Measurements from ENCODE around the gene ATP6V0A1. TPM values are rescaled to one million over a fixed set of nuclear protein-coding genes. Genes with fewer than 3 reads are reported as not detected.
A peak's percentile ranks its signal among the peaks of the same experiment; 100 is the strongest.

ATP6V0A1 gene
- total and polyA plus RNA-seq, 4 donors, result 31.5 to 94.6 (median 45.2) TPM

DNA sequence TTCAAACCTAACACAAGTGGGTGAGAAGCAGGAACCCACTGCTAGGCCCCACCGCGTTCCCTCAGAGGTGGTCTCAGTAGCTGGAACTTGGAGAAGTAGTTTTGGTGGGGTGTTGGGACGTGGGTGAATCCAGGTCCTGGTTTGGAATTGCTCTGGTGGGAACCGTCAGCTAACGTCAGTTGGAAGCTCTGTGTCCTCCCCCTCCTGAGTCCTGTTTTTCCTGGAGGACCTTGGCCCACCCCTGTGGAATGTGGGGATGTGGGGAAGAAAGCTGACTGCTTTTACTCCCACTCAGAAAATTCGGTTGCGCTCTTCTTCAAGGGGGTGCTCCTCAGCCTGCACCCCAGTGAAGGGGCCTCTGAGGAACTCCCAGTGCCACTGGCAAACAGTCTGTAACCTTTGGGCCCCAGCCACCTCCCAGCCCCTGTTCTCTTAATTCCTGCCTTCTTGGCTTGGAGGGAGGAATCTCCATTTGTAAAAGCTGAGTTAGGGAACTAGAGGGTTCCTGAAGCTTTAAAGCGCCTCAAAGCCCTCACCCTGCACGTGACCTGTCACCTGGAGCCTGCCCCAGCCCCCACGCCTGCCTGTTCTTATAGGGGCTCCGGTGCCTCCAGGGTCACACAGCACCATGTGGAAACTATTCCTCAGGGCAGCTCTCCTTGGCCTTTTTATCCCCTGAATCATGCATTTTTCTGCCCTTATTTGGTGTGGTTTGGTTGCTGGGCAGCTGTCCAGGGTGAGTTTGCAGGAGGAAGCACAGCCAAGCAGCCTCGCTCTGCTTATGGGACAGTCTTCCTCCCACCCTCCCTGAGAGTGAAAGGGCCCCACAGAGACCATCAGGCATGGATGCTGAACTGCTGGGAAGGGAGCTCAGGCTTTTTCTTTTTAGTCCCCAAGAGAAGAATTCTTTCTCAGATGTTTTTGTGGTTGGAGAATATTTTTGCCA is 61.1 kb downstream of the ATP6V0A1 start:
- Histone ChIP-seq H3K9me3 (ENCODE audit: control insufficient read depth in 4 of 4, low read length in 3 of 4) (no peaks in the 10 kb centered on the region), H3K36me3 (ENCODE audit: control insufficient read depth in 4 of 4, insufficient read depth in 3 of 4, low read depth in 1 of 4, low read length in 3 of 4) (peaks cover 0 to 3% (median 2%) of the 10 kb centered on the region in 4 donors), H3K4me1 (ENCODE audit: control insufficient read depth in 4 of 4, insufficient read depth in 4 of 4, low read length in 3 of 4) (peaks cover 4 to 44% (median 25%) of the 10 kb centered on the region in 4 donors), H3K27me3 (ENCODE audit: control insufficient read depth in 4 of 4, insufficient read depth in 4 of 4, low read length in 3 of 4) (no peaks in the 10 kb centered on the region), H3K4me3 (ENCODE audit: low read depth in 1 of 3, low read length in 3 of 3) (no peak overlapping the region), H3K9ac (ENCODE audit: low read depth in 1 of 2, low read length in 2 of 2) (peak overlapping the region; percentile 24 to 58), H3K27ac (ENCODE audit: low read depth in 1 of 2, low read length in 2 of 2) (peak overlapping the region; percentile 79 to 90)
- 60% methylated on average over 12 of the region's 12 CpGs for WGBS
- no peak for DNase-seq (ENCODE audit: low spot score)
- TF ChIP-seq, protein P1, sequence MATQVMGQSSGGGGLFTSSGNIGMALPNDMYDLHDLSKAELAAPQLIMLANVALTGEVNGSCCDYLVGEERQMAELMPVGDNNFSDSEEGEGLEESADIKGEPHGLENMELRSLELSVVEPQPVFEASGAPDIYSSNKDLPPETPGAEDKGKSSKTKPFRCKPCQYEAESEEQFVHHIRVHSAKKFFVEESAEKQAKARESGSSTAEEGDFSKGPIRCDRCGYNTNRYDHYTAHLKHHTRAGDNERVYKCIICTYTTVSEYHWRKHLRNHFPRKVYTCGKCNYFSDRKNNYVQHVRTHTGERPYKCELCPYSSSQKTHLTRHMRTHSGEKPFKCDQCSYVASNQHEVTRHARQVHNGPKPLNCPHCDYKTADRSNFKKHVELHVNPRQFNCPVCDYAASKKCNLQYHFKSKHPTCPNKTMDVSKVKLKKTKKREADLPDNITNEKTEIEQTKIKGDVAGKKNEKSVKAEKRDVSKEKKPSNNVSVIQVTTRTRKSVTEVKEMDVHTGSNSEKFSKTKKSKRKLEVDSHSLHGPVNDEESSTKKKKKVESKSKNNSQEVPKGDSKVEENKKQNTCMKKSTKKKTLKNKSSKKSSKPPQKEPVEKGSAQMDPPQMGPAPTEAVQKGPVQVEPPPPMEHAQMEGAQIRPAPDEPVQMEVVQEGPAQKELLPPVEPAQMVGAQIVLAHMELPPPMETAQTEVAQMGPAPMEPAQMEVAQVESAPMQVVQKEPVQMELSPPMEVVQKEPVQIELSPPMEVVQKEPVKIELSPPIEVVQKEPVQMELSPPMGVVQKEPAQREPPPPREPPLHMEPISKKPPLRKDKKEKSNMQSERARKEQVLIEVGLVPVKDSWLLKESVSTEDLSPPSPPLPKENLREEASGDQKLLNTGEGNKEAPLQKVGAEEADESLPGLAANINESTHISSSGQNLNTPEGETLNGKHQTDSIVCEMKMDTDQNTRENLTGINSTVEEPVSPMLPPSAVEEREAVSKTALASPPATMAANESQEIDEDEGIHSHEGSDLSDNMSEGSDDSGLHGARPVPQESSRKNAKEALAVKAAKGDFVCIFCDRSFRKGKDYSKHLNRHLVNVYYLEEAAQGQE (IDR thresholded peaks at IDR 0.05), result peak; percentile 58
- TF ChIP-seq RAD21 (IDR thresholded peaks at IDR 0.05), result peak; percentile 14 to 26
- peak; percentile 98 for TF ChIP-seq NR2F2 (IDR thresholded peaks at IDR 0.05)
- peak; percentile 17 for TF ChIP-seq FOXA1 (IDR thresholded peaks at IDR 0.05)
- TF ChIP-seq, protein P2, sequence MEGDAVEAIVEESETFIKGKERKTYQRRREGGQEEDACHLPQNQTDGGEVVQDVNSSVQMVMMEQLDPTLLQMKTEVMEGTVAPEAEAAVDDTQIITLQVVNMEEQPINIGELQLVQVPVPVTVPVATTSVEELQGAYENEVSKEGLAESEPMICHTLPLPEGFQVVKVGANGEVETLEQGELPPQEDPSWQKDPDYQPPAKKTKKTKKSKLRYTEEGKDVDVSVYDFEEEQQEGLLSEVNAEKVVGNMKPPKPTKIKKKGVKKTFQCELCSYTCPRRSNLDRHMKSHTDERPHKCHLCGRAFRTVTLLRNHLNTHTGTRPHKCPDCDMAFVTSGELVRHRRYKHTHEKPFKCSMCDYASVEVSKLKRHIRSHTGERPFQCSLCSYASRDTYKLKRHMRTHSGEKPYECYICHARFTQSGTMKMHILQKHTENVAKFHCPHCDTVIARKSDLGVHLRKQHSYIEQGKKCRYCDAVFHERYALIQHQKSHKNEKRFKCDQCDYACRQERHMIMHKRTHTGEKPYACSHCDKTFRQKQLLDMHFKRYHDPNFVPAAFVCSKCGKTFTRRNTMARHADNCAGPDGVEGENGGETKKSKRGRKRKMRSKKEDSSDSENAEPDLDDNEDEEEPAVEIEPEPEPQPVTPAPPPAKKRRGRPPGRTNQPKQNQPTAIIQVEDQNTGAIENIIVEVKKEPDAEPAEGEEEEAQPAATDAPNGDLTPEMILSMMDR (IDR thresholded peaks at IDR 0.05; ENCODE audit: low read depth, low read length, missing input control), result no peak
- TF ChIP-seq, protein P3, sequence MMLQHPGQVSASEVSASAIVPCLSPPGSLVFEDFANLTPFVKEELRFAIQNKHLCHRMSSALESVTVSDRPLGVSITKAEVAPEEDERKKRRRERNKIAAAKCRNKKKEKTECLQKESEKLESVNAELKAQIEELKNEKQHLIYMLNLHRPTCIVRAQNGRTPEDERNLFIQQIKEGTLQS (IDR thresholded peaks at IDR 0.05), result no peak
- peak; percentile 63 to 82 for TF ChIP-seq RXRA (IDR thresholded peaks at IDR 0.05)
- peak; percentile 79 for TF ChIP-seq YY1 (IDR thresholded peaks at IDR 0.05)
- peak in 1 of 2 donors; percentile 59 for TF ChIP-seq EGR1 (IDR thresholded peaks at IDR 0.05; ENCODE audit: low read depth in 2 of 2)
- TF ChIP-seq TAF1 (conservative IDR thresholded peaks at IDR 0.05), result no peak
- TF ChIP-seq, protein P4, sequence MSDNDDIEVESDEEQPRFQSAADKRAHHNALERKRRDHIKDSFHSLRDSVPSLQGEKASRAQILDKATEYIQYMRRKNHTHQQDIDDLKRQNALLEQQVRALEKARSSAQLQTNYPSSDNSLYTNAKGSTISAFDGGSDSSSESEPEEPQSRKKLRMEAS (IDR thresholded peaks at IDR 0.05), result peak; percentile 71
- TF ChIP-seq HNF4G (IDR thresholded peaks at IDR 0.05), result no peak
- peak; percentile 72 to 89 for TF ChIP-seq JUND (IDR thresholded peaks at IDR 0.05)
- TF ChIP-seq SP1 (IDR thresholded peaks at IDR 0.05), result peak; percentile 60
- TF ChIP-seq GABPA (IDR thresholded peaks at IDR 0.05 in 1 of 2, conservative IDR thresholded peaks at IDR 0.05 in 1 of 2), result peak in 1 of 2 donors; percentile 37
- peak; percentile 11 for TF ChIP-seq FOXA2 (IDR thresholded peaks at IDR 0.05)
- peak in 1 of 2 donors; percentile 60 for TF ChIP-seq HNF4A (conservative IDR thresholded peaks at IDR 0.05)
- TF ChIP-seq, protein P5, sequence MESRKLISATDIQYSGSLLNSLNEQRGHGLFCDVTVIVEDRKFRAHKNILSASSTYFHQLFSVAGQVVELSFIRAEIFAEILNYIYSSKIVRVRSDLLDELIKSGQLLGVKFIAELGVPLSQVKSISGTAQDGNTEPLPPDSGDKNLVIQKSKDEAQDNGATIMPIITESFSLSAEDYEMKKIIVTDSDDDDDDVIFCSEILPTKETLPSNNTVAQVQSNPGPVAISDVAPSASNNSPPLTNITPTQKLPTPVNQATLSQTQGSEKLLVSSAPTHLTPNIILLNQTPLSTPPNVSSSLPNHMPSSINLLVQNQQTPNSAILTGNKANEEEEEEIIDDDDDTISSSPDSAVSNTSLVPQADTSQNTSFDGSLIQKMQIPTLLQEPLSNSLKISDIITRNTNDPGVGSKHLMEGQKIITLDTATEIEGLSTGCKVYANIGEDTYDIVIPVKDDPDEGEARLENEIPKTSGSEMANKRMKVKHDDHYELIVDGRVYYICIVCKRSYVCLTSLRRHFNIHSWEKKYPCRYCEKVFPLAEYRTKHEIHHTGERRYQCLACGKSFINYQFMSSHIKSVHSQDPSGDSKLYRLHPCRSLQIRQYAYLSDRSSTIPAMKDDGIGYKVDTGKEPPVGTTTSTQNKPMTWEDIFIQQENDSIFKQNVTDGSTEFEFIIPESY (IDR thresholded peaks at IDR 0.05), result peak; percentile 46
